Measurements from ENCODE around the gene MAST2.

The MAST2 gene

GRCh38 chr1:46084553-46085451 lies 281.4 kb downstream of the MAST2 start:
- TF ChIP-seq CTCF (conservative IDR thresholded peaks at IDR 0.05; ENCODE audit: low read depth, low read length): no peak
- no peak for DNase-seq (ENCODE audit: low read depth)
- H3K4me3 ChIP-seq (ENCODE audit: low read length): no peak overlapping the region

All from retinal pigment epithelial cell (primary cell).